Right renal pelvis (tissue), 4 donors: Measurements from ENCODE around the gene COX6B1. TPM values are rescaled to one million over a fixed set of nuclear protein-coding genes. Genes with fewer than 3 reads are reported as not detected.
A peak's percentile ranks its signal among the peaks of the same experiment; 100 is the strongest.
"Not testable (repeated sequence)": the region's sequence is repeated elsewhere in the genome, so short reads cannot be mapped to it uniquely, and the experiment has no call there.

Source experiments
- DNase-seq, 4 donors: peaks; one replicate each; pipeline ENCODE4 v3.0.0-alpha.2; 2013; ENCODE audit warnings: low read depth in 4 of 4, low spot score in 3 of 4, missing footprints in 1 of 4
- polyA plus RNA-seq, 4 donors: library from polyadenylated mRNA; unstranded; fragments of 120-200 nt; gene quantifications; one replicate each; pipeline ENCODE4 v1.2.1, GENCODE V29; 2013; ENCODE audit not compliant: insufficient read length in 4 of 4

The COX6B1 gene
- polyA plus RNA-seq, 4 donors: 306 to 370 (median 344) TPM

DNA sequence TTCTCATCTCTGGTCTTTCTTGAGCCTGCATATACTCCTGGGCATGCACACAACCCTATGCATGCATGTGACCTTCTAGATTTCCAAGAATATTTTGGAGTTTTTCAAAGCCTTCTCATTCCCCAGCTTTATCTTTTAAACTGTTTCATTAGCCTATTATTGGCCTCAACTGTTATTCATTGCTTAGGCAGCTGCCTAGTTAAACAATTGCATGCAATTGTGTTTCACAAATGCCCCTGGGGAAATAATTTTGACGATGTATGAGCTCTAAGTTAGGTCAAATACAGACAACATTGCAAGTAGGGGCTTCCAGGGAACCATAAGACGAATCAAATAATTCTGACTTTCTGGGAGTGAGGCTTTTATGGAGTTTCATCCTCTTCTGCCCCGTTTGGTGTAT is 15.9 kb downstream of the COX6B1 start:
- no peak for DNase-seq

DNA sequence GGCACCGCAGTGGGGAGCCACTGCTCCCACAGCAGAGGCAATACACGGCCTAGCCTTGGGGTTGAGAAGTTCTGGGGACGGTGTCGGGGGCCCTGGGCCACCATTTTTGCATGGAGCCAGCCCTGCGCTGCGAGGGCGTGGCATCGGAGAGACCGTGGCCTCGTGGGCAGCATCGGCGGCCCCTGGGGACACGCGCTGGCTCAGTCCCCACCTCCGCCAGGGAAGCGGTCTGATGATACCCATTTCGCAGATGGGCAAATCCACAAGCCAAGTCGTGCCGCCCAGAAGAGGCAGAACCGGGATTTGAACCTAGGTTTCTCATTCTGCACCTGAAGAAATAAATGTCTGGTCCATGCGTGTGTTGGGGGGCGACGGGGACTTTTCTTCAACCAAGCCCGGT is 17.0 kb downstream of the COX6B1 start:
- DNase-seq: no peak

DNA sequence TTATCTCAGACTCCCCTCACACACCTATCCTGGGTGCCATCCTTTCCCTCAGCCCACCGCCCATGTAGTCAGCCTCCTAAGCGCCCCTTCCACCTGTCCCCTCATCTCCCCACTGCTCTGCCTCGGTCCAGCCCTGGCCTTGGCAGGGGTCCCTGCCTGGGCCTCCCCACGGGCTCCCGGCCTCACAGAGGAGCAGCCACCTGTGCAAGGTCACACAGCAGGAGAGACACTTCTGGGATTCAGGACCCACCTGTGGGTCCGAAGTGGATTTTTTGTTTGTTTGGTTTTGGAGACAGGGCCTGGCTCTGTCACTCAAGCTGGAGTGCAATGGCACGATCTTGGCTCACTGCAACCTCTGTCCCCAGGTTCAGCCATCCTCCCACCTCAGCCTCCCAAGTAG is 17.5 kb downstream of the COX6B1 start:
- DNase-seq: no peak

DNA sequence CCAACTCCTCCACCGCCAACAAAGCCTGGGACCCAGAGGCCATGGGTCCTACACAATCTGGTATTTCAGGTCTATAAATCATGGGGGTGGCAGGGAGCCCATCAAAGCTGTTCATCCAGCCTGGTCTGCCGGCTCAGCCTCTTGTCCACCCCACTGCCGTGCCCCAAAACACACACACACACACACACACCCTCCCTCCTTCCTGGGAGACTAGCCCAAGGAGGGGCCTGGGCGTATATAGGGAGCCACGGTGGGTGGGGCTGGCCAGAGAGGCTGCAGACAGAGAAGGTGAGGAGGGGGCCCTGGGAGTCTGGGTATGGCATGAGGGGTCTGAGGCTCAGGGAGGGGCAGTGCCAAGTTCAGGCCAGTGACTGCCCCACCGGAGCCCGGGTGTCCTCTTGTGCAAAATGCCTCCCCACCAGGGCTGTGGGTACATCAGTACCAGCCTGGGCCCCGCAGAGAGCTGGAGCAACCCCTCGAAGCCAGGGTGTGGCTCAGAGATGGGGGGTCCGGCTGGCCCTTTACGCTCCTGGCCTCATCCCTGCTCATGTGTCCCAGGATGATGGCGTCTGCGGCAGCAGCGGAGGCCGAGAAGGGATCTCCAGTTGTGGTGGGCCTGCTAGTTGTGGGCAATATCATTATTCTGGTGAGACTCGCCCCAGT is 18.3 kb downstream of the COX6B1 start, which contains the start of gene UPK1A:
Gene UPK1A, plus strand, starts transcription at position 267 of the 663 bp plus-strand sequence. Its CDS starts 296 bp downstream, at position 563.
- DNase-seq: no peak

DNA sequence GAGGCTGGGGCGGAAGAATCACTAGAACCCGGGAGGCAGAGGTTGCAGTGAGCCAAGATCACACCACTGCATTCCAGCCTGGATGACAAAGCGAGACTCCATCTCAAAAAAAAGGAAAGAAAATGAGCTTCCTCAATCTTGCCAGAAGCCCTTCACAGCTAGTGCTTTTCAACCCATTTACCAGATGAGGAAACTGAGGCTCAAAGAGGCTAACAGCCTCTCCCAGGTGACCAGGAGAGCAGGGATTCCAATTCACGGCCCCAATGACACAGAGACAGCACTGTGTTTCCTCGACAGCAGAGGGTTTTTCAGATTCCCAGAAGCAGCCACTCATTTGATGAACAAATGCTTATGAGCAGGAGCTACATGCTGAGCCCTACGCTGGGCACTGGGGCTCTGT is 21.4 kb downstream of the COX6B1 start:
- DNase-seq: no peak

DNA sequence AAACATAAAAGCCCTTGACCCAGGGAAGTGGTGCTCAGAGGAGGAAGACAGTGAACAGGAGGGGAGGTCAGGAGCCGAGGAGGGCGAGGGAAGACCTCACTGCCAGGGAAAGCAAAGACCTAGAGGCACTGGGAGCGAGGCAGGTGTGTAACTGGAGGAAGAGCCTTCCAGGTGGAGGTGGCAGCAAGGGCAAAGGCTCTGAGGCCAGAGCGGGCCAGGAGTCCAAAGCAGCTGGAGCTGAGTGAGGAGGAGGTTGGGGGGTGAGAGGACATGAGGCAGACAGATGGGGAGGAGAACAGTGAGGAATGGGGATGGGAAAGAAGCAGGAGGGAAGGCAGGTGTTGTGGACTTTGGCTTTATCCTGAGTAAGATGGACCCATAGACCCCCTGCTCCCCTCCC is 21.9 kb downstream of the COX6B1 start:
- no peak for DNase-seq

DNA sequence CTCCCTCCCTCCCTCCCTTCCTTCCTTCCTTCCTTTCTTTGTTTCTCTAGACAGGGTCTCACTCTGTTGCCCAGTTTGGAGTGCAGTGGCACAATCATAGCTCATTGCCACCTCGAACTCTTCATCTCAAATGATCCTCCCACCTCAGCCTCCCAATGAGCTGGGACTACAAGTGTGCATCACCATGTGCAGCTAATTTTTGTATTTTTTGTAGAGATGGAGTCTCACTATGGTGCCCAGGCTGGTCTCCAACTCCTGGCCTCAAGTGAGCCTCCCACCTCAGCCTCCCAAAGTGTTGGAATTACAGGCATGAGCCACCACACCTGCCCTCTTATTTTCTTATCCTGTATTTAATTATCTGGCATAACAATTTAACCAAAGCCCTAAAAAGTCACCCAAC is 22.6 kb downstream of the COX6B1 start:
- DNase-seq: no peak

DNA sequence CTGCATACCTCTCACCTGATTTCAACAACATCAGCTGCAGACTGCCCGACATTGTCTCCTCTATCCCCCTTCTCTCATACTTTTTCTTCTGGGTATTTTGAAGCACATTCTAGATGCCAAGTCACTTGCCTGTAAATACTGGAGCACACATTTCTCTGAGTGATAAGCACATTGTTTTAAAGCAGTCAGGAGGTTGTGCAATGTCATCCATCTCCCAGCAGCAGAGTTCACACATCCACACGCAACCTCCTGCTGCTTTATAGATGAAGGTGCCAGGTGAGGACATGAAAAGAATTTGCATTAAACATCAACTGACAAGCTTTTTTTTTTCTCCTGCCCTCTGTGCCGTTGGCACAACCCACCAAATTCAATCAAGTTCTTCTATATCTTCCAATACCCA is 23.7 kb downstream of the COX6B1 start:
- no peak for DNase-seq

DNA sequence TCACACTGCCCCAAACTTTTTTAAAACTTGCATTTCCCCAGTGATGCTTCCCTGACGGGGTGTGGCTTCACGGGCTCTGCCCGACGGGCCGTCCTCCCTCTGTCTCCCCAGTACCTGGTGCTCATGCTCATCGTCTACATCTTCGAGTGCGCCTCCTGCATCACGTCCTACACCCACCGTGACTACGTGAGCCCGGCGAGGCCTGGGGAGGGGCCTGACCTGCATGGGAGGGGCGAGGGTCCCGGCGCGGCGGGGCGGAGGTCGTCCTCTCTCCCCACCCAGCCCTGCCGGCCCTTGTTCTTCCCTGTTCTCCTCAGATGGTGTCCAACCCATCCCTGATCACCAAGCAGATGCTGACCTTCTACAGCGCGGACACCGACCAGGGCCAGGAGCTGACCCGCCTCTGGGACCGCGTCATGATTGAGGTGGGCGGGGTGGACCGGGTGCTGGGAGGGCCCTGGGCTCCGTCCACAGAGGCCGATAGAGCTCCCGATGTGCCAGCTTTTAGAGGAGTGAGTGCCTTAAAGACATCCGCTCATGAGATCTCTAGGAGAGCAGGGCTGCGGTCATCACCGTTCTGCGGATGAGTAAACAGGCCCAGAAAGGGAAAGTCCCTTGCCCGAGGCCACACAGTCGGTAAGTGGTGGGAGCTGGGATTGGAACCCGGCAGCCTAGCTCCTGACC is 25.1 kb downstream of the COX6B1 start:
- no peak for DNase-seq

DNA sequence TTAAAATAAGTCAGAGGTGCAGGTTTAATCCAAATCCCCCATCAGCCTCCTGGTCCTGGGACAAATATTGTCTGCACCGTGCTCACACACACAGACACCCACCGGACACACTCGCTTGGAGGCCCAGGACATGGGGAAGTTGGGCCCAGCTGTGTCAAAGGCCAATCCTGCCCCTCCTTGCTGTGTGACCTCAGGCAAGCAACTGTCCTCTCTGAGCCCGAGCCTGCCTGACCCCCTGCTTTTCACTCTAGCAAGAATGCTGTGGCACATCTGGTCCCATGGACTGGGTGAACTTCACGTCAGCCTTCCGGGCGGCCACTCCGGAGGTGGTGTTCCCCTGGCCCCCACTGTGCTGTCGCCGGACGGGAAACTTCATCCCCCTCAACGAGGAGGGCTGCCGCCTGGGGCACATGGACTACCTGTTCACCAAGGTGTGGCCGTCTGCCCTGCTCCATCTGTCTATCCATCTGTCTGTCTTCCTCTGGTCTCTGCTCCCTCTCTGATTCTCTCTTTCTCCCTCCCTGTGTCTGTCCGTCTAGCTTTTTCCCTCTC is 27.5 kb downstream of the COX6B1 start:
- DNase-seq: no peak

DNA sequence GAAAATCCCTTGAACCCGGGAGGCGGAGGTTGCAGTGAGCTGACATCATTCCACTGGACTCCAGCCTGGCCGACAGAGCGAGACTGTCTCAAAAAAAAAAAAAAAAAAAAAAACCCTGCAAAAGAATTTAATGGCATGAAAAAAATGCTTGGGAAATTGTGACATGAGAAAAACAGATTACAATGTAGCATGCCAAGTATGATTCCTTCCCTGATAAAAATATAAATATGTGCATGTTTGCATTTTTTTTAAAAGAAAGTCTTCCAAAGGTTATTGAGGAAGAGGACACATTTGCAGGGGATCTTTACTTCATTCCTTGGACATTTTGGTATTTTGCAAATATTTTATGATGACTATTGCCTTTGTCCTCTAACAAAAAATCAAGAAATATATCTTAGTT is 41.7 kb downstream of the COX6B1 start:
- DNase-seq: no peak

DNA sequence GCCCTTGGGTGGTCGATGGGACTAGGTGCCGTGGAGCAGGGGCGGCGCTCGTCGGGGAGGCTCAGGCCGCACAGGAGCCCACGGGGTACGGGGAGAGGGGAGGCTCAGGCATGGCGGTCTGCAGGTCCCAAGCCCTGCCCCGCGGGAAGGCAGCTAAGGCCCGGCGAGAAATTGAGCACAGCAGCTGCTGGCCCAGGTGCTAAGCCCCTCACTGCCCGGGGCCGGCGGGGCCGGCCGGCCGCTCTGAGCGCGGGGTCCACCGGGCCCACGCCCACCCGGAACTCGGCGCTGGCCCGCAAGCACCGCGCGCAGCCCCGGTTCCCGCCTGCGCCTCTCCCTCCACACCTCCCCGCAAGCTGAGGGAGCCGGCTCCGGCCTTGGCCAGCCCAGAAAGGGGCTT is 43.0 kb downstream of the COX6B1 start:
- DNase-seq: not testable (repeated sequence)

DNA sequence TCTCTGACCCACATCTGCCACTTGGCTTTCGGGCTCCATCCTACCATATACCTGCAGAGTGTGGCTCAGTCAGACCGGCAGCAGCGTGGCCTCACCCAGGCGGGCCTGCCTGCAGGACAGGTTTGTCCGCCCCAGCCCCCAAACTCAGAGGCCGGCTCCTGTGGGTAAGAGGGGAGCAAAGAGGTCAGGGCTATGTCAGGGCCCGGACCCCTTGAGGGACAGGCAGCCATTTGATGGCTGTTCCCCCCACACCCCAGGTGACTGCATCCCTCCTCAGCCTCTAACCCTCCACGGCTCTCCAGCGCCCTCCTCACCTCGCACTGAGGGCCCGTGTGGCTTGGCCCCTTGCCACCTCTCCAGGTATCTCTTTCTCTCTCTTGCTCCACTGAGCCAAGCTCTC is 43.9 kb downstream of the COX6B1 start:
- no peak for DNase-seq

DNA sequence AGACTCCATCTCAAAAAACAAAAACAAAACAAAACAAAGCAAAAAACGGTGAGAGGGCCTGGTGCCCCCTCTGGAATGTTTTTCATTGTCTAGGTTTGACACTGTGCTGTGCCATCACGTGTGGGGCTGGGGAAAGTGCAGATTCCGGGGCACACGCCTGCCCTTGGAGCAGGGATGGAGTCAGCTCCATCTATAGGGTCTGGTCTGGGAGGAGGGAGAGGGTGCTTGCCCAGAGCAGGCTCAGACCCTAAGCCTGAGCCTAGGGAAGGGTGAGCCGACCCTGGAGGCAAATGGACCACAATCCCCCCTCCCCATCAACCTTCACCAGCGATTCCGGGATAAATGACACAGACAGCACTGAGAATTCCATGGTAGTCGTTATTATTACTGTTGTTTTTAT is 45.3 kb downstream of the COX6B1 start:
- no peak for DNase-seq

DNA sequence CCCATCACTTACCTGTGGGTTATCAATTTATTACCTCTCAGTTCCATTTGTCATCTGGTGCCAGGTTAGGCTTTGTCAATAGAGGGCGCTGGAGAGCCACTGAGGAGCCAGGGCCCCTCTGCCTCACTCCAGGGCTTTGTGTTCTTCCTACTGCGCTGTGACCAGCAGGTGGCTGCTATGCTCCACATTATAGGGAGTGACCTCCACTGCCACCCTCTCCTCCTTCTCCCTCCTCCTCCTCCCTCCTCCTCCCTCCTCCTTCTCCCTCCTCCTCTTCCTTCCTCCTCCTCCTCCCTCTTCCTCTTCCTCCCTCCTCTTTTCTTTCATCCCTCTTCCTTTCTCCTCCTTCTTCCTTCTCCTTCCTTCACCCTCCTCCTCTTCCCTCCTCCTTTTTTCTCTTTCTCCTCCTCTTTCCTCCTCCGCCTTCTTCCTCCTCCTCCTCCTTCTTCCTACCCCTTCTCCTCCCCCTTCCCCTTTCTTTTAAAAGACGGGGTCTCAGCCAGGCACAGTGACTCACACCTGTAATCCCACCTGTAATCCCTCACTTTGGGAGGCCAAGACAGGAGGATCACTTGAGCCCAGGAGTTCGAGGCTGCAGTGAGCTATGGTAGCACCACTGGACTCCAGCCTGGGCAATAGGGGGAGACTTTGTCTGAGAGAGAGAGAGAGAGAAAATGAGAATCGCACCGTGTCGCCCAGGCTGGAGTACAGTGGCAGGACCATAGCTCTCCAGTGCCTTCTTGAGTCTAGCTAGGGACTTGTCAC is 45.9 kb downstream of the COX6B1 start:
- DNase-seq: peak; percentile 71 to 75 (median 72)

DNA sequence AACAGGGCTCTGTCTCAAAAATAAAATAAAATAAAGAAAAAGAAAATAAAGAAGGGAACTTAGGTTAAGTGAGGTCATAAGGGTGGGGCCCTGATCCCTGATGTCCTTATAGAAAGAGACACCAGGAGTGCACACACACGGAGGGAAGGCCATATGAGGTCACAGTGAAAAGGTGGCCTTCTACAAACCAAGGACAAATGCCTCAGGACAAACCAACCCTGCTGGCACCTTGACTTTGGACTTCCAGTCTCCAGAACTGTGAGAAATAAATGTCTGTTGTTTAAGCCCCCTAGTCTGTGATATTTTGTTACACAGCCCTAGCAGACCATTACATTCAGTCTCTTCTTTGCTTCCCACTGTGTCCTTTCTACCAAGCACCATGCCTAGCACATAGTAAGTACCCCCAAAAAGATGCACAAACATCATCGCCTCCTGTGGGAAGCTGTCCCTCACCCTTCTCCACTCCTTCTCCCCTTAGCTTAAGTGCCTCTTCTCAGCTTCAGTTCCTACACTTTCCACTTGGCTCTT is 47.8 kb downstream of the COX6B1 start:
- DNase-seq: no peak

DNA sequence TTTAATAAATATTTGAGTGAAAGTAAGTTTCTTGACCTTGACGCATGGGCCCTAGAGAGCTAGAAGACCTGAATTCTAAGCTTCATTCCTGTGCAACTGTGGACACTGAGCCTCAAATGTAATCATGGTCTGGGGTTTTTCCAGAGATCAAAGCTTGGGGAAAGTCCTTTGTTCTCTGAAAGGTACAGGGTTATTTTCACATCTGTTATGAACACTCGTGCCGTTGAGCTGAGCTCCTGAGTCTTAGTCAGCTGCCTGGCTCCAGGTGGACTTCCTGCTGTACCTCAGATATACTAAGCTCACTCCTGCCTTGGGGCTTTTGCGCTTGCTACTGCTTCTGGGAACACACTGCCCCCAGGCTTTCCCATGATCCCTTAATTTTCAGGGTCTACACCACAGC is 48.7 kb downstream of the COX6B1 start:
- no peak for DNase-seq

DNA sequence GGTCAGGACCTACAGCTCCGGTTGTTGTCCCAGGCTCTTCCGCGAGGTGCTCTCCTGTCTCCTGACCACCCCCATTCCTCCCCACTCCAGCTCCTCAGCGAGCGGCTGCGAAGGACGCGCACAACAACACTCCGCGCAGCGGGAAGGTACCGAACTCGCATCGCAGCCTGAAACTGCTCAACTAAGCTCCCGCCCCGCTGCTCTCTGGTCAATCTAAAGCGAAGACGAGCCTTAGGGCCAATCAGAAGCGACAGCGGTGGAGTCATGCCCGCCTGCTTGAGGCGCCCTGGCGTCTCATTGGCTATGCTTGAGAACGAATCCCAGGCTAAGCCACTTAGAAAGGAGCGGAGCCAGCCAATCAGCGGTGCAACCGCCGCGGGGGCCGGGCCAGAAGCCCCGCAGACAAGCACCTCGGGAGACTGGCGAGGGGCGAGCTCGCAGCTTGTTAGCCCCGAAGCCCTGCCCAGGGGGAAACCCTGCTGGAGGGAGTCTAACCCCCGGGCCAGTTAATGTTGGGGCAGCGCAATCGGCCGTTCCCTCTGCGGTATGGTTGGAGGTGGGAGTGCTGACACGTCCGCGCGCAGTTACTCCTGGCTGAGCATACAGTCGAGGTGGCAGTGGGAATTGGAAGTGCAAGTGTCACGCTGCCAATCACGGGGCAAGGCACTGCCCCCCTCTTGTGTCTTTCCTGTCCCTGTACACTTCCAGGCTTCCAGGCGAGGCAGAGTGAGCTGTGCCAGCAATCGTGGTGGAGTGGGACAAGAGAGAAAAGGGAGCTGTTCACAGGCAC is 54.3 kb downstream of the COX6B1 start:
- peak; percentile 87 to 92 (median 90) for DNase-seq

DNA sequence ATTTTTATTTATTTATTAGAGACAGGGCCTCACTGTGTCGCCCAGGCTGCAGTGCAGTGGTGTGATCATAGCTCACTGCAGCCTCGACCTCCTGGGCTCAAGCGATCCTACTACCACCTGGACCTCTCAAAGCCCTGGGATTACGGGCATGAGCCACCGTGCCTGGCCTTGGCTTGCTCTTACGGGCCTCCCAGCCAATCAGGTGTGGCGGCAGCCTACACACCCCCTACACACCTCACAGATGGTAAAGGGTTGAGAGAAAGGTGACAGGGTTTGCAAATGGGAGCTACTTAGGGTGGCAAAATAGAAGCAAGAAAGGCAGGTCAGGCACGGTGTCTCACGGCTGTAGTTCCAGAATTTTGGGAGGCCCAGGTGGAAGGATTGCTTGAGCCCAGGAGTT is 55.2 kb downstream of the COX6B1 start:
- no peak for DNase-seq

DNA sequence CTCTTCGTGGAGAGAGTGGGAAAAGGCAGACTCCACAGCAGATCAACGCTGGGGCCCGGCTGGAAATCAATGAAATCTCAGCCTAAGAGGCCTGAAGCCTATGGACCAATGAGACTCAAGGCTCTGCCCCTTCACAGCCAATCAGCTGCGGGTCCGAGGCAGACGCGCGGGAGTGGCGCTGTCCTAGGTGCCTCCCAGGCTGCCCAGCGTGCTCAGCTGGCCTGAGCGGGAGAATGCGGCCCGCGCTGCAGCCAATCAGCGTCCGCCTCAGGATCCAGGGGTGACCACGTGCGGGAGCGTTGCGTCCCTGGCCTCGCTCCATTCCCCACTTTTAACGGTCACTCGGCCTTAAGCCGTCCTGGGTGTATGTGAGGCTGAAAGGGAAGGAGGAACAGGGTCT is 56.1 kb downstream of the COX6B1 start, which contains the start of gene ZBTB32:
Gene ZBTB32, plus strand, starts transcription at position 341 of the 400 bp plus-strand sequence. CDS start 10,069 bp downstream, outside the sequence.
- no peak for DNase-seq
